Measurements from ENCODE around the gene IQCF2. TPM values are rescaled to one million over a fixed set of nuclear protein-coding genes. Genes with fewer than 3 reads are reported as not detected.

The IQCF2 gene
- total and polyA plus RNA-seq, 2 of the 13 experiments (the other 11 are each of a cell fraction or from before 2014, with no cell fraction given) = not detected

DNA sequence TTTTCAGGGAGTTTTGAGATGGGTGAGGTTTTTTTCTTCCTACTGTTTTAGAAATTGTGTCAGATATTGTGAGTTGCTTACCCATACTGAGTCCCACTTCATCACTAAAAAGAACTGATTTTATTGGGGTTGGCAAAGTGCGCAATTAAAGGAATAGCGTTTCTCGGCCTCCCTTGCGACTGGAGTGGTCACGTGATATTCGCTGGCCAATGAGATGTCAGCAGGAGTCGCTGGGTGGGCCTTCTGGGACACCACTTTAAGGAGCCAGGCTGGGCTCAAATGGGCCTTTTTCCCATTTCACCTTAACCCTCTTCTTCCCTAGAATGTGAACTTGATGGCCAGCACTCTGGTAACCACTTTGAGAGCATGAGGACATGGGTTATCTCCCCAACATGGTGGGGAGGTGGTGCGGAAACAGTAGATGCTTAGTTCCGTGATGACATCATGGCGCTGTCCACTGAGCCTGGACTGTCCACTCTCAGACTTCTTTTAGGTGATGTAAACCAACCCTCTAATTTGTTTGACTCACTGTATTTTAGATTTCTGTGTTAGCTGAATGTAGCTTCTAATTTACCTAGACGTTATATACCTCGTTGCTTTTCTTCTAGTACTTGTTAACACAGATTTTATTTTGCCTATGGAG is 27.2 kb downstream of the IQCF2 start (continued):
- TF ChIP-seq RERE (CRISPR knock-in tag; IDR thresholded peaks at IDR 0.05; ENCODE audit: low read depth) = no peak

DNA sequence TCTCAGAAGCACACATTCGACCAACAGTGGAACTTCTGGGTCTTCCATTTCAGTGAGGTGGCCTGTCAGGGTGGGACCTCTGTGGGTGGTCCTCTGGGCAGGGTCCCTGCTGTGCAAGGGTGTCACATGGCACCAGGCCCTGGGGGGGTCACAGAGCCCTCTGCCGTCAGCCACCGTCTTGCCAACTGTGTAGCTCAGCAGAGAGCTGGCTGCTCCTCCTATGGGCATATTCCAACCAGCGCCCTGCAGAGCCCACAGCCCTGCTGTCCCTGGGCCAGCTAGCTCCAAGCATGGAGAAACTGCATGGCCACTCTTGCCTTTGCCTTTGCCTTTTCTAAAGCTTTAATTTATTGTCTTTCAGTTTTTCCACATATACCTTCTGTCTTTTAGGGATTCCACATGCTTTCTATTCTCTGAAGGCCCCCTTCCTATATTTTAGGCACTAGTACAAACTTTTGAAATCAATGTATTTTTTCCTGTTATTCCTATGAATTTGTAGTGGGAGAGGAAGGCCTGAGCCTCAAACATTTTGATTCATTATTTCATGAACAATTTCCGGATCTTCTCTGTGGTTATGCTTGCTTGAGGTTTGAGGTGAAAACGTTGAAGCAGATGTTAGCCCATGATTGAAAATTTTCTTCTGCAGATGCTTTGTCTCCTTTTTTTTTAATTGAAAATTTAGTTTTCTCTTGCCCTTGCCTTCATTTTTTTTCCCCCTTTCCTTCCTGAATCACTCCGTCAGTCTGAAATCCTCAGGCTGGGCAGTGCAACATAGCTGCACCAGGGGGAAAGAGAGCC is 30.0 kb downstream of the IQCF2 start:
- in situ Hi-C loops (cut with HindIII; ENCODE audit: extremely low pct_ligation_motif_present, low pct_unique_long_range_greater_than_20kb) = no loop called here
- TF ChIP-seq HIVEP1 (CRISPR knock-in tag; IDR thresholded peaks at IDR 0.05) (no peak), CSRNP1 (CRISPR knock-in tag; IDR thresholded peaks at IDR 0.05) (no peak), POGZ (CRISPR knock-in tag; IDR thresholded peaks at IDR 0.05) (no peak), ZNF382 (CRISPR knock-in tag; IDR thresholded peaks at IDR 0.05; ENCODE audit: borderline replicate concordance) (no peak), SP2 (CRISPR knock-in tag; IDR thresholded peaks at IDR 0.05) (no peak), RBFOX2 (IDR thresholded peaks at IDR 0.05; ENCODE audit: low read depth, low read length) (no peak), NFKB2 (CRISPR knock-in tag; IDR thresholded peaks at IDR 0.05; ENCODE audit: borderline replicate concordance) (no peak)
- TF ChIP-seq, protein P1, sequence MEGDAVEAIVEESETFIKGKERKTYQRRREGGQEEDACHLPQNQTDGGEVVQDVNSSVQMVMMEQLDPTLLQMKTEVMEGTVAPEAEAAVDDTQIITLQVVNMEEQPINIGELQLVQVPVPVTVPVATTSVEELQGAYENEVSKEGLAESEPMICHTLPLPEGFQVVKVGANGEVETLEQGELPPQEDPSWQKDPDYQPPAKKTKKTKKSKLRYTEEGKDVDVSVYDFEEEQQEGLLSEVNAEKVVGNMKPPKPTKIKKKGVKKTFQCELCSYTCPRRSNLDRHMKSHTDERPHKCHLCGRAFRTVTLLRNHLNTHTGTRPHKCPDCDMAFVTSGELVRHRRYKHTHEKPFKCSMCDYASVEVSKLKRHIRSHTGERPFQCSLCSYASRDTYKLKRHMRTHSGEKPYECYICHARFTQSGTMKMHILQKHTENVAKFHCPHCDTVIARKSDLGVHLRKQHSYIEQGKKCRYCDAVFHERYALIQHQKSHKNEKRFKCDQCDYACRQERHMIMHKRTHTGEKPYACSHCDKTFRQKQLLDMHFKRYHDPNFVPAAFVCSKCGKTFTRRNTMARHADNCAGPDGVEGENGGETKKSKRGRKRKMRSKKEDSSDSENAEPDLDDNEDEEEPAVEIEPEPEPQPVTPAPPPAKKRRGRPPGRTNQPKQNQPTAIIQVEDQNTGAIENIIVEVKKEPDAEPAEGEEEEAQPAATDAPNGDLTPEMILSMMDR (CRISPR knock-in tag; IDR thresholded peaks at IDR 0.05) = no peak
- TF ChIP-seq, protein P2, sequence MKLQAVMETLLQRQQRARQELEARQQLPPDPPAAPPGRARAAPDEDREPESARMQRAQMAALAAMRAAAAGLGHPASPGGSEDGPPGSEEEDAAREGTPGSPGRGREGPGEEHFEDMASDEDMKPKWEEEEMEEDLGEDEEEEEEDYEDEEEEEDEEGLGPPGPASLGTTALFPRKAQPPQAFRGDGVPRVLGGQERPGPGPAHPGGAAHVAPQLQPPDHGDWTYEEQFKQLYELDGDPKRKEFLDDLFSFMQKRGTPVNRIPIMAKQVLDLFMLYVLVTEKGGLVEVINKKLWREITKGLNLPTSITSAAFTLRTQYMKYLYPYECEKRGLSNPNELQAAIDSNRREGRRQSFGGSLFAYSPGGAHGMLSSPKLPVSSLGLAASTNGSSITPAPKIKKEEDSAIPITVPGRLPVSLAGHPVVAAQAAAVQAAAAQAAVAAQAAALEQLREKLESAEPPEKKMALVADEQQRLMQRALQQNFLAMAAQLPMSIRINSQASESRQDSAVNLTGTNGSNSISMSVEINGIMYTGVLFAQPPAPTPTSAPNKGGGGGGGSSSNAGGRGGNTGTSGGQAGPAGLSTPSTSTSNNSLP (IDR thresholded peaks at IDR 0.05; ENCODE audit: low read depth, low read length) = no peak

More for the DNA sequence above, 30.0 kb downstream of the IQCF2 start:
- no peak overlapping the region for H3K4me2 ChIP-seq (ENCODE audit: low read depth, low read length)
- CTCF ChIA-PET (ENCODE audit: low intra/inter-chr PET ratio, low total read pairs) = no interaction called here
- no peak overlapping the region for H3K27ac ChIP-seq (ENCODE audit: extremely low read length, insufficient read depth, low read length)
- FAIRE-seq (no peak), ATAC-seq (no peak), DNase-seq (ENCODE audit: low spot score) (no peak)
- 10% methylated on average over 7 of the region's 7 CpGs for WGBS (ENCODE audit: low lambda C conversion rate)
- no peaks in the 10 kb centered on the region for H3K9me3 ChIP-seq (ENCODE audit: low read length)
- no peaks in the 10 kb centered on the region for H4K20me1 ChIP-seq (ENCODE audit: insufficient read depth, low read length)
- intact Hi-C loops (cut with micrococcal nuclease; ENCODE audit: unreplicated experiment) = no loop called here
- peaks cover 0 to 8% of the 10 kb centered on the region in 2 experiments; a peak in 3 of 5 replicates for H3K27me3 ChIP-seq (ENCODE audit: control insufficient read depth in 1 of 2, insufficient read depth in 2 of 2, low read length in 2 of 2)
- H3K79me2 ChIP-seq (ENCODE audit: insufficient read depth, low read length) = no peaks in the 10 kb centered on the region
- H3K4me1 ChIP-seq (ENCODE audit: insufficient read depth, low read length) = no peaks in the 10 kb centered on the region
- BruUV-seq (replicated peaks) = no TSS peak
- H2AFZ ChIP-seq (ENCODE audit: low read length) = no peak overlapping the region
- POLR2A ChIA-PET = no interaction called here
- H3K9ac ChIP-seq (ENCODE audit: insufficient read depth, low read depth, low read length) = no peak overlapping the region
- H3K36me3 ChIP-seq (replicated peaks in 1 of 2; ENCODE audit: control insufficient read depth in 1 of 2, insufficient read depth in 2 of 2, low read length in 2 of 2) = no peaks in the 10 kb centered on the region
- H3K4me3 ChIP-seq (replicated peaks in 1 of 3; ENCODE audit: insufficient read depth in 1 of 3, low read depth in 2 of 3, low read length in 3 of 3) = no peak overlapping the region

Data from HepG2 (cell line).